Umbilical cord (tissue), 2 donors: ENCODE data around the gene NEK7. TPM values are rescaled to one million over a fixed set of nuclear protein-coding genes. Genes with fewer than 3 reads are reported as not detected.

Experiments used
- DNase-seq: peaks from one replicate; pipeline ENCODE4 v3.0.0-alpha.2; 2015; ENCODE audit warnings: low spot score
- total RNA-seq: library from RNA; depleted of rRNA; stranded (reverse); fragments of >200 nt; gene quantifications from one replicate; pipeline ENCODE4 v1.2.3, GENCODE V29; 2014; ENCODE audit warnings: low replicate concordance; ENCODE audit not compliant: insufficient read depth

NEK7 gene
- total RNA-seq, 1 donor from 2014 or later: 302 TPM

GRCh38 chr1:198143797-198144196 lies 13.0 kb upstream of the NEK7 start:
- DNase-seq: no peak

GRCh38 chr1:198147216-198147615 lies 9.6 kb upstream of the NEK7 start:
- no peak for DNase-seq

GRCh38 chr1:198150369-198150768 lies 6.4 kb upstream of the NEK7 start:
- DNase-seq: no peak

GRCh38 chr1:198151688-198152087 lies 5.1 kb upstream of the NEK7 start:
- DNase-seq: peak; percentile 22

GRCh38 chr1:198153103-198153502 lies 3.7 kb upstream of the NEK7 start:
- DNase-seq: no peak

GRCh38 chr1:198153804-198154203 lies 3.0 kb upstream of the NEK7 start:
- no peak for DNase-seq

- no peak for DNase-seq
Observed at GRCh38 chr1:198155253-198155652, 1.5 kb upstream of the NEK7 start.

GRCh38 chr1:198156111-198156744 lies 570 bp upstream of the NEK7 start:
- DNase-seq: peak; percentile 72

- peak; percentile 98 for DNase-seq
Observed at GRCh38 chr1:198157241-198157846, 546 bp downstream of the NEK7 start.

GRCh38 chr1:198157847-198158725 lies 1.3 kb downstream of the NEK7 start:
- DNase-seq: peak; percentile 38

- DNase-seq: peak; percentile 96
Observed at GRCh38 chr1:198158735-198159589, 2.2 kb downstream of the NEK7 start.

- DNase-seq: no peak
Observed at GRCh38 chr1:198160222-198160621, 3.4 kb downstream of the NEK7 start.

GRCh38 chr1:198160946-198161614 lies 4.3 kb downstream of the NEK7 start:
- no peak for DNase-seq

GRCh38 chr1:198161718-198162090 lies 4.9 kb downstream of the NEK7 start:
- DNase-seq: no peak

GRCh38 chr1:198162091-198162767 lies 5.4 kb downstream of the NEK7 start:
- no peak for DNase-seq

- DNase-seq: peak; percentile 53
Observed at GRCh38 chr1:198165927-198166647, 9.3 kb downstream of the NEK7 start.

- no peak for DNase-seq
Observed at GRCh38 chr1:198166900-198167299, 10.1 kb downstream of the NEK7 start.

- DNase-seq: no peak
Observed at GRCh38 chr1:198167436-198167934, 10.7 kb downstream of the NEK7 start.

- no peak for DNase-seq
Observed at GRCh38 chr1:198168227-198168626, 11.4 kb downstream of the NEK7 start.

GRCh38 chr1:198169672-198170071 lies 12.9 kb downstream of the NEK7 start:
- DNase-seq: peak; percentile 64
